PFSK-1 (cell line): Measurements from ENCODE around the gene PARD6G.

ENCODE experiments used
- FOXP2 ChIP-seq: optimal IDR thresholded peaks from 2 replicates; pipeline ENCODE3; 2011; ENCODE audit warnings: borderline replicate concordance, control low read depth, inconsistent platforms; ENCODE audit not compliant: insufficient read depth; ENCODE audit errors: extremely low read length, extremely low read depth
- POLR2AphosphoS5 ChIP-seq: IDR thresholded peaks from 2 replicates; pipeline ENCODE4 v1.6.1; 2012; ENCODE audit warnings: low read depth, mild to moderate bottlenecking, control low read depth, low read length, moderate library complexity
- SIN3A ChIP-seq: IDR thresholded peaks from 2 replicates; pipeline ENCODE4 v1.6.1; 2012; ENCODE audit warnings: mild to moderate bottlenecking, low read length, moderate library complexity, borderline replicate concordance; ENCODE audit not compliant: insufficient read depth
- TAF1 ChIP-seq: IDR thresholded peaks from 2 replicates; pipeline ENCODE4 v1.6.1; 2012; ENCODE audit warnings: low read length, control low read depth, borderline replicate concordance; ENCODE audit not compliant: insufficient read depth
- TF ChIP-seq, protein P1 (sequence below), 2 experiments: IDR thresholded peaks; 2 replicates each; pipeline versions ENCODE4 v1.6.1 to v1.8.0; 2011 to 2012; ENCODE audit warnings: low read depth in 2 of 2, low read length in 2 of 2, control low read depth in 1 of 2, inconsistent platforms in 1 of 2, mild to moderate bottlenecking in 1 of 2, moderate library complexity in 1 of 2; ENCODE audit not compliant: insufficient read depth in 1 of 2

PARD6G gene

DNA sequence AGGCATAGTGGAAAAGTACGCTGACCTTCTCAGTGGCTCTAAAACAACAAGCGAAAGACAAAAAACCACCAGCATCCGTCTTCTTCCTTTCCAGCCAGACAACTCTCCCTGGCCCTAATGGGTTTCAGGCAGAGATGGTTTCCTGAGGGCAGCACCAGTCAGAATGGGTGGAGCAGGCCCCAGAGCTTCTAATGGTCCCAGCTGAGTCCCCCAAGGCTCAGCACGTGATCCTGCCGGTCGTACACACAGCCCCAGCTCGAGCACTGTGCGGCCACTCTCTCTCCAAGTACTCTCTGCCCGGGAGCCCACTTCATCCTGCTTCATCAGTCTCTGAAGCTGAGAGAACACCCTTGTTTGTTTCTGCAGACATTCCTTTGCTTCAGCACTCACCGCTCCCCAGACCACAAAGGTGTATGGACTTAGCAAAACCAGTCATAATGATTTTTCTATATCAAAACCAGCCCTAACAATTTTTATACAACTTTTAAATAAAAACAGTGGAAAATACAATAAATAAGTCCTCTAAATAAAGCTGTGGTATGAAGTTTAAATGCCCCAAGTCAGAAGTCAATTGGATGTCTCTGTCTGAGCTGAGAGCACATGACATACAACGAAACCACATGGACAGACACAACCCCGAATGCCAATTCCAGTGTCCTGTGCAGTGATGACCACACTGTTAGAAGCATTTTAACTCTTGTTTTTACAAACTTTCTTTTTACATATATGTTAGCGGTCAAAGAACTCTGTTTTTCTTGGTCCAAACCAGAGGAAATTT lies 63.9 kb downstream of the PARD6G start:
- TF ChIP-seq POLR2AphosphoS5 (no peak), TAF1 (no peak), SIN3A (no peak), FOXP2 (no peak)
- TF ChIP-seq, protein P1, sequence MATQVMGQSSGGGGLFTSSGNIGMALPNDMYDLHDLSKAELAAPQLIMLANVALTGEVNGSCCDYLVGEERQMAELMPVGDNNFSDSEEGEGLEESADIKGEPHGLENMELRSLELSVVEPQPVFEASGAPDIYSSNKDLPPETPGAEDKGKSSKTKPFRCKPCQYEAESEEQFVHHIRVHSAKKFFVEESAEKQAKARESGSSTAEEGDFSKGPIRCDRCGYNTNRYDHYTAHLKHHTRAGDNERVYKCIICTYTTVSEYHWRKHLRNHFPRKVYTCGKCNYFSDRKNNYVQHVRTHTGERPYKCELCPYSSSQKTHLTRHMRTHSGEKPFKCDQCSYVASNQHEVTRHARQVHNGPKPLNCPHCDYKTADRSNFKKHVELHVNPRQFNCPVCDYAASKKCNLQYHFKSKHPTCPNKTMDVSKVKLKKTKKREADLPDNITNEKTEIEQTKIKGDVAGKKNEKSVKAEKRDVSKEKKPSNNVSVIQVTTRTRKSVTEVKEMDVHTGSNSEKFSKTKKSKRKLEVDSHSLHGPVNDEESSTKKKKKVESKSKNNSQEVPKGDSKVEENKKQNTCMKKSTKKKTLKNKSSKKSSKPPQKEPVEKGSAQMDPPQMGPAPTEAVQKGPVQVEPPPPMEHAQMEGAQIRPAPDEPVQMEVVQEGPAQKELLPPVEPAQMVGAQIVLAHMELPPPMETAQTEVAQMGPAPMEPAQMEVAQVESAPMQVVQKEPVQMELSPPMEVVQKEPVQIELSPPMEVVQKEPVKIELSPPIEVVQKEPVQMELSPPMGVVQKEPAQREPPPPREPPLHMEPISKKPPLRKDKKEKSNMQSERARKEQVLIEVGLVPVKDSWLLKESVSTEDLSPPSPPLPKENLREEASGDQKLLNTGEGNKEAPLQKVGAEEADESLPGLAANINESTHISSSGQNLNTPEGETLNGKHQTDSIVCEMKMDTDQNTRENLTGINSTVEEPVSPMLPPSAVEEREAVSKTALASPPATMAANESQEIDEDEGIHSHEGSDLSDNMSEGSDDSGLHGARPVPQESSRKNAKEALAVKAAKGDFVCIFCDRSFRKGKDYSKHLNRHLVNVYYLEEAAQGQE (IDR thresholded peaks at IDR 0.05; ENCODE audit: insufficient read depth in 1 of 2, low read depth in 2 of 2, low read length in 2 of 2), result no peak

DNA sequence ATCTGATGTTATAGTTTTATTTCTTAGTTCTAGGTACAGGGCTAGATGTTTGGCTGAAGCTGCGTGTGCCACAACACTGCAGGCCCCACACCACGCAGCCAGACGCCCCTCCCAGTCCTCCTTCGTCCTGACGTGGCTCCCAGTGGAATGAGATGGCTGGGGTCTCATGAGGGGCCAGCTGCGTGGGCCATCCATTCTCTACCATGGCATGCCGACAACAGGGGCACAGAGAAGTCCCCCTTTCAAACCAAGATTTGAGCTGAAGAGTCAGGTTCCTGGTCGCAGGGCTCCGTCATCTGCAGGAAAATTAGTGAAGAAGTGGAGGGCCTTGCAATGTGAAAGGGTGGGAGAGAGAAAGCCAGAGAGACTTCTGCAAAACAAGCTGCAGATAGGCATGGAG lies 64.5 kb downstream of the PARD6G start:
- TF ChIP-seq, protein P1 (IDR thresholded peaks at IDR 0.05; ENCODE audit: insufficient read depth in 1 of 2, low read depth in 2 of 2, low read length in 2 of 2), result no peak
- TF ChIP-seq SIN3A (no peak), TAF1 (no peak), FOXP2 (no peak), POLR2AphosphoS5 (no peak)

GRCh38 chr18:80181642-80182461 lies 65.5 kb downstream of the PARD6G start:
- TF ChIP-seq SIN3A (no peak), FOXP2 (no peak), TAF1 (no peak), POLR2AphosphoS5 (no peak)
- TF ChIP-seq, protein P1 (IDR thresholded peaks at IDR 0.05; ENCODE audit: insufficient read depth in 1 of 2, low read depth in 2 of 2, low read length in 2 of 2), result no peak

DNA sequence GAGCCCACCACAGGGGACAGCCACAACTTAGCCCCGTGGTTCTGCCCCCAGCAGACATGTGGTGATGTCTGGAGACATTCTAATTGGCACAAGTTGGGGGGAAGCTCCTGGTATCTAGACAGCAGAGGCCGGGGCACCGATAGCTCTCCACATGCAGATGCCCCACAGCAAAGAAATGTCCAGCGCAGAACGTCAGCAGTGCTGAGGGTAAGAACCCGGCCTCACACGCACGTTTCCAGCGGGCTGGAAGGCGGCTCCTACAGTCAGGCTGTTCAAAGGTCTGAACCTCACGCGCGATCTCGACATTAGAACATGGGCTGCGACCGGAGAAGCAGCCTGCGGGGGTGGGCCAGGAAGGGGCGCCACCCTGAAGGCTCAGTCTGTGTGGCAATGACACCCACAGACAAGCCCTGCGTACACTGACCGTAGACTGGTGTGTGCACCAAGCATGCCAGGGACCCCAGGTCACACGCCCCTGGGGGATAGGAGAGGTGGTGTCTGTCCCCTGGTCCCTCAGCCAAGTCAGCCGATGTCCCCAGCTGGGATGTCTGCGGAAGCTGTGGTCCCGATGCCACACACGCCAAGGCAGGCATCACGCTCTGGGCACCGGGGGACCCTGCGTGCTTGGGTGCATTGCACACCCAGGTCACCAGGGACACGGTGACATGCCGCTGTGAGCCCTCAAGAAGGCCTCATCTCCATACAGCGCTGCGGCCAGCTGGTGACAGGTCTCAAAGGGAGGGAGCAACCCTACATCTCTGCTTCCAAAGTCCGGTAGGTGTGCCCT lies 66.3 kb downstream of the PARD6G start:
- TF ChIP-seq SIN3A (no peak), POLR2AphosphoS5 (no peak), FOXP2 (no peak), TAF1 (no peak)
- TF ChIP-seq, protein P1 (IDR thresholded peaks at IDR 0.05; ENCODE audit: insufficient read depth in 1 of 2, low read depth in 2 of 2, low read length in 2 of 2), result no peak
